Vagina (tissue), 2 donors: ENCODE data around the gene RABAC1. TPM values are rescaled to one million over a fixed set of nuclear protein-coding genes. Genes with fewer than 3 reads are reported as not detected.

Experiments used
- DNase-seq, 2 donors: peaks; one replicate each; pipeline ENCODE4 v3.0.0-alpha.2; 2017; ENCODE audit errors: extremely low spot score in 2 of 2
- H3K27ac ChIP-seq: fragments of 200-600 bp; sonication (generic); one replicate; pipeline ENCODE4 v1.5.1; 2019
- H3K27me3 ChIP-seq: fragments of 200-600 bp; sonication (generic); one replicate; pipeline ENCODE4 v1.5.1; 2019
- H3K36me3 ChIP-seq, 2 donors: fragments of 200-600 bp; sonication (generic); one replicate each; pipeline ENCODE4 v1.5.1; 2017 to 2019
- H3K4me1 ChIP-seq: fragments of 200-600 bp; sonication (generic); one replicate; pipeline ENCODE4 v1.5.1; 2019
- H3K4me3 ChIP-seq, 2 donors: fragments of 200-600 bp; sonication (generic); 1 replicate in 1 of 2; 2 replicates in 1 of 2; pipeline ENCODE4 v1.5.1; 2016 to 2019
- H3K9me3 ChIP-seq: fragments of 200-600 bp; sonication (generic); one replicate; pipeline ENCODE4 v1.5.1; 2019
- CTCF ChIP-seq, 3 experiments: fragments of 450-650 bp in 2 of 3; fragments of 200-600 bp in 1 of 3; sonication (generic) in 1 of 3; IDR thresholded peaks; one replicate each; pipeline ENCODE4 v1.5.1; 2017 to 2019; ENCODE audit warnings: antibody characterized with exemption in 3 of 3, mild to moderate bottlenecking in 2 of 3, moderate library complexity in 2 of 3
- POLR2A ChIP-seq, 2 donors: fragments of 450-650 bp; IDR thresholded peaks; one replicate each; pipeline ENCODE4 v1.6.1; 2017; ENCODE audit warnings: antibody characterized with exemption in 2 of 2, mild to moderate bottlenecking in 2 of 2, moderate library complexity in 2 of 2
- POLR2AphosphoS5 ChIP-seq, 2 donors: sonication (generic); formaldehyde crosslinking; IDR thresholded peaks; one replicate each; pipeline ENCODE4 v1.9.0; 2017; ENCODE audit warnings: antibody characterized with exemption in 2 of 2, mild to moderate bottlenecking in 2 of 2, low read depth in 1 of 2; ENCODE audit not compliant: insufficient read depth in 1 of 2
- intact Hi-C: fragments of 100-400 bp; cut with DNase I; formaldehyde crosslinking; loops from one replicate; pipeline ENCODE4 v1.15.1; 2023
- total RNA-seq: library from RNA; depleted of rRNA; stranded (reverse); fragments of >200 nt; gene quantifications from one replicate; pipeline ENCODE4 v1.2.3, GENCODE V29; 2016

RABAC1 gene
- total RNA-seq, 1 donor from 2014 or later: 263 TPM

GRCh38 chr19:41999878-42000208 lies 40.7 kb upstream of the RABAC1 start:
- no peak overlapping the region for H3K4me3 ChIP-seq
- no peaks in the 10 kb centered on the region for H3K9me3 ChIP-seq
- H3K27me3 ChIP-seq: peaks cover 8% of the 10 kb centered on the region
- TF ChIP-seq POLR2AphosphoS5 (IDR thresholded peaks at IDR 0.05; ENCODE audit: insufficient read depth in 1 of 2, low read depth in 1 of 2) (no peak), CTCF (IDR thresholded peaks at IDR 0.05) (no peak), POLR2A (IDR thresholded peaks at IDR 0.05) (no peak)
- no peaks in the 10 kb centered on the region for H3K36me3 ChIP-seq
- peaks cover 5% of the 10 kb centered on the region for H3K4me1 ChIP-seq
- intact Hi-C loops: no loop called here
- no peak overlapping the region for H3K27ac ChIP-seq
- no peak for DNase-seq

GRCh38 chr19:41999071-41999877 lies 40.2 kb upstream of the RABAC1 start:
- Histone ChIP-seq H3K27me3 (peaks cover 8% of the 10 kb centered on the region), H3K36me3 (no peaks in the 10 kb centered on the region), H3K9me3 (no peaks in the 10 kb centered on the region), H3K27ac (no peak overlapping the region), H3K4me3 (no peak overlapping the region), H3K4me1 (peaks cover 7% of the 10 kb centered on the region)
- DNase-seq: no peak
- TF ChIP-seq POLR2AphosphoS5 (IDR thresholded peaks at IDR 0.05; ENCODE audit: insufficient read depth in 1 of 2, low read depth in 1 of 2): no peak
- TF ChIP-seq POLR2A (IDR thresholded peaks at IDR 0.05): no peak
- no peak for TF ChIP-seq CTCF (IDR thresholded peaks at IDR 0.05)
- intact Hi-C loops: no loop called here

GRCh38 chr19:41998246-41999020 lies 39.3 kb upstream of the RABAC1 start:
- Histone ChIP-seq H3K4me1 (peaks cover 15% of the 10 kb centered on the region), H3K27me3 (peaks cover 15% of the 10 kb centered on the region), H3K4me3 (no peak overlapping the region), H3K9me3 (no peaks in the 10 kb centered on the region), H3K36me3 (no peaks in the 10 kb centered on the region), H3K27ac (no peak overlapping the region)
- DNase-seq: no peak
- TF ChIP-seq POLR2A (IDR thresholded peaks at IDR 0.05): no peak
- no peak for TF ChIP-seq CTCF (IDR thresholded peaks at IDR 0.05)
- no peak for TF ChIP-seq POLR2AphosphoS5 (IDR thresholded peaks at IDR 0.05; ENCODE audit: insufficient read depth in 1 of 2, low read depth in 1 of 2)
- intact Hi-C loops: no loop called here

GRCh38 chr19:41997851-41998229 lies 38.7 kb upstream of the RABAC1 start:
- intact Hi-C loops: no loop called here
- no peak overlapping the region for H3K4me3 ChIP-seq
- H3K9me3 ChIP-seq: no peaks in the 10 kb centered on the region
- H3K27ac ChIP-seq: no peak overlapping the region
- peaks cover 15% of the 10 kb centered on the region for H3K27me3 ChIP-seq
- H3K36me3 ChIP-seq: no peaks in the 10 kb centered on the region
- H3K4me1 ChIP-seq: peaks cover 15% of the 10 kb centered on the region
- DNase-seq: no peak
- TF ChIP-seq CTCF (IDR thresholded peaks at IDR 0.05): no peak
- no peak for TF ChIP-seq POLR2AphosphoS5 (IDR thresholded peaks at IDR 0.05; ENCODE audit: insufficient read depth in 1 of 2, low read depth in 1 of 2)
- no peak for TF ChIP-seq POLR2A (IDR thresholded peaks at IDR 0.05)
